Activated T-cell treated with anti-CD3 and anti-CD28 coated beads, Interleukin-2, amount 50 U/mL, for 72 hours (primary cell): ENCODE results near the gene AGPAT3. TPM values are rescaled to one million over a fixed set of nuclear protein-coding genes. Genes with fewer than 3 reads are reported as not detected.

Source experiments
- ATAC-seq, 2 donors: fragments of 150-1000 bp; cut with Tn5 transposase; replicated peaks in 1 of 2; 2 replicates each; pipeline ENCODE4 v1.10.0; 2021; ENCODE audit warnings: moderate library complexity in 2 of 2, mild to moderate bottlenecking in 1 of 2
- DNase-seq, 2 donors: peaks; one replicate each; pipeline ENCODE4 v3.0.0; 2021 to 2022; ENCODE audit warnings: mixed read lengths in 1 of 2
- H3K27ac Mint-ChIP-seq: one replicate; pipeline ENCODE4 v1.8.0; 2022; ENCODE audit warnings: mild to moderate bottlenecking, moderate library complexity, mixed read lengths
- H3K27me3 Mint-ChIP-seq: one replicate; pipeline ENCODE4 v1.8.0; 2022; ENCODE audit warnings: low read depth, mixed read lengths
- H3K36me3 Mint-ChIP-seq, 2 donors: one replicate each; pipeline ENCODE4 v1.8.0; 2022; ENCODE audit warnings: mixed read lengths in 2 of 2, mild to moderate bottlenecking in 1 of 2; ENCODE audit not compliant: insufficient read depth in 2 of 2
- H3K4me1 Mint-ChIP-seq: one replicate; pipeline ENCODE4 v1.8.0; 2022; ENCODE audit warnings: low read depth, mixed read lengths
- H3K4me3 Mint-ChIP-seq, 2 donors: one replicate each; pipeline ENCODE4 v1.8.0; 2022; ENCODE audit warnings: mild to moderate bottlenecking in 2 of 2, mixed read lengths in 2 of 2, moderate library complexity in 2 of 2
- H3K9me3 Mint-ChIP-seq, 2 donors: one replicate each; pipeline ENCODE4 v1.8.0; 2022; ENCODE audit warnings: mixed read lengths in 2 of 2
- total RNA-seq, 2 donors: library from RNA; stranded (reverse); gene quantifications; one replicate each; pipeline ENCODE4 v1.2.3, GENCODE V29; 2022

Gene AGPAT3
- total RNA-seq, 2 donors from 2014 or later = 86.1 to 87.1 TPM

GRCh38 chr21:43825936-43826622 lies 38.9 kb upstream of the AGPAT3 start:
- Mint-ChIP-seq H3K27me3 (peaks cover 23% of the 10 kb centered on the region), H3K4me1 (no peaks in the 10 kb centered on the region), H3K27ac (no peak overlapping the region), H3K4me3 (no peak overlapping the region), H3K9me3 (no peaks in the 10 kb centered on the region), H3K36me3 (no peaks in the 10 kb centered on the region)
- DNase-seq = no peak
- ATAC-seq = peak in 1 of 2 donors; percentile 62

GRCh38 chr21:43826623-43826974 lies 38.4 kb upstream of the AGPAT3 start:
- Mint-ChIP-seq H3K36me3 (no peaks in the 10 kb centered on the region), H3K4me3 (no peak overlapping the region), H3K27ac (no peak overlapping the region), H3K27me3 (peaks cover 23% of the 10 kb centered on the region), H3K9me3 (no peaks in the 10 kb centered on the region), H3K4me1 (no peaks in the 10 kb centered on the region)
- no peak for DNase-seq
- no peak for ATAC-seq

- no peaks in the 10 kb centered on the region for H3K36me3 Mint-ChIP-seq
- peak in 1 of 2 donors; percentile 15 for ATAC-seq
- no peak overlapping the region for H3K4me3 Mint-ChIP-seq
- peaks cover 23% of the 10 kb centered on the region for H3K27me3 Mint-ChIP-seq
- H3K27ac Mint-ChIP-seq = no peak overlapping the region
- H3K9me3 Mint-ChIP-seq = no peaks in the 10 kb centered on the region
- DNase-seq = no peak
- no peaks in the 10 kb centered on the region for H3K4me1 Mint-ChIP-seq
Observed at GRCh38 chr21:43827015-43827611, 37.9 kb upstream of the AGPAT3 start.

GRCh38 chr21:43829161-43829560 lies 35.9 kb upstream of the AGPAT3 start:
- ATAC-seq = no peak
- no peaks in the 10 kb centered on the region for H3K9me3 Mint-ChIP-seq
- no peak overlapping the region for H3K4me3 Mint-ChIP-seq
- no peak for DNase-seq
- H3K27ac Mint-ChIP-seq = no peak overlapping the region
- peaks cover 0 to 2% of the 10 kb centered on the region in 2 donors for H3K36me3 Mint-ChIP-seq
- H3K27me3 Mint-ChIP-seq = peaks cover 40% of the 10 kb centered on the region
- no peaks in the 10 kb centered on the region for H3K4me1 Mint-ChIP-seq

GRCh38 chr21:43829575-43830119 lies 35.4 kb upstream of the AGPAT3 start:
- Mint-ChIP-seq H3K27me3 (peaks cover 45% of the 10 kb centered on the region), H3K27ac (no peak overlapping the region), H3K4me1 (peaks cover 3% of the 10 kb centered on the region), H3K4me3 (no peak overlapping the region), H3K36me3 (peaks cover 0 to 2% of the 10 kb centered on the region in 2 donors), H3K9me3 (no peaks in the 10 kb centered on the region)
- no peak for ATAC-seq
- DNase-seq = no peak

GRCh38 chr21:43832158-43832550 lies 32.9 kb upstream of the AGPAT3 start:
- Mint-ChIP-seq H3K27ac (no peak overlapping the region), H3K27me3 (peaks cover 69% of the 10 kb centered on the region), H3K36me3 (peaks cover 0 to 2% of the 10 kb centered on the region in 2 donors), H3K4me3 (no peak overlapping the region), H3K9me3 (no peaks in the 10 kb centered on the region), H3K4me1 (peaks cover 11% of the 10 kb centered on the region)
- ATAC-seq (no peak), DNase-seq (no peak)

- Mint-ChIP-seq H3K4me1 (peaks cover 11% of the 10 kb centered on the region), H3K36me3 (peaks cover 0 to 2% of the 10 kb centered on the region in 2 donors), H3K4me3 (no peak overlapping the region), H3K9me3 (no peaks in the 10 kb centered on the region), H3K27ac (no peak overlapping the region), H3K27me3 (peaks cover 74% of the 10 kb centered on the region)
- ATAC-seq = no peak
- DNase-seq = no peak
Observed at GRCh38 chr21:43832648-43833047, 32.4 kb upstream of the AGPAT3 start.

- Mint-ChIP-seq H3K9me3 (no peaks in the 10 kb centered on the region), H3K4me1 (peaks cover 22% of the 10 kb centered on the region), H3K27ac (no peak overlapping the region), H3K4me3 (no peak overlapping the region), H3K27me3 (peaks cover 67% of the 10 kb centered on the region), H3K36me3 (peaks cover 0 to 2% of the 10 kb centered on the region in 2 donors)
- DNase-seq (no peak), ATAC-seq (no peak)
Observed at GRCh38 chr21:43834146-43834905, 30.7 kb upstream of the AGPAT3 start.

- Mint-ChIP-seq H3K4me3 (no peak overlapping the region), H3K27me3 (peaks cover 59% of the 10 kb centered on the region), H3K9me3 (no peaks in the 10 kb centered on the region), H3K4me1 (peaks cover 24% of the 10 kb centered on the region), H3K36me3 (peaks cover 0 to 2% of the 10 kb centered on the region in 2 donors), H3K27ac (no peak overlapping the region)
- no peak for ATAC-seq
- no peak for DNase-seq
Observed at GRCh38 chr21:43835050-43835449, 30.0 kb upstream of the AGPAT3 start.

- Mint-ChIP-seq H3K4me1 (peaks cover 26% of the 10 kb centered on the region), H3K9me3 (no peaks in the 10 kb centered on the region), H3K36me3 (peaks cover 0 to 2% of the 10 kb centered on the region in 2 donors), H3K27me3 (peaks cover 58% of the 10 kb centered on the region), H3K27ac (no peak overlapping the region), H3K4me3 (no peak overlapping the region)
- DNase-seq (no peak), ATAC-seq (no peak)
Observed at GRCh38 chr21:43835861-43836260, 29.2 kb upstream of the AGPAT3 start.

GRCh38 chr21:43836616-43837015 lies 28.4 kb upstream of the AGPAT3 start:
- Mint-ChIP-seq H3K4me3 (no peak overlapping the region), H3K9me3 (no peaks in the 10 kb centered on the region), H3K27ac (no peak overlapping the region), H3K4me1 (peaks cover 26% of the 10 kb centered on the region), H3K36me3 (peaks cover 0 to 2% of the 10 kb centered on the region in 2 donors), H3K27me3 (peaks cover 58% of the 10 kb centered on the region)
- DNase-seq = no peak
- ATAC-seq = no peak

GRCh38 chr21:43840259-43840658 lies 24.8 kb upstream of the AGPAT3 start:
- peaks cover 43% of the 10 kb centered on the region for H3K4me1 Mint-ChIP-seq
- H3K27me3 Mint-ChIP-seq = peaks cover 30% of the 10 kb centered on the region
- H3K36me3 Mint-ChIP-seq = peaks cover 0 to 3% of the 10 kb centered on the region in 2 donors

GRCh38 chr21:43842742-43843141 lies 22.3 kb upstream of the AGPAT3 start:
- peak; percentile 64 to 67 for ATAC-seq
- H3K4me3 Mint-ChIP-seq = peak overlapping the region; percentile 65 to 67
- peak overlapping the region; percentile 23 for H3K27ac Mint-ChIP-seq

More at GRCh38 chr21:43840259-43840658, 24.8 kb upstream of the AGPAT3 start:
- Mint-ChIP-seq H3K27ac (no peak overlapping the region), H3K9me3 (no peaks in the 10 kb centered on the region), H3K4me3 (no peak overlapping the region)
- ATAC-seq (no peak), DNase-seq (no peak)

More at GRCh38 chr21:43842742-43843141, 22.3 kb upstream of the AGPAT3 start:
- no peaks in the 10 kb centered on the region for H3K9me3 Mint-ChIP-seq
- H3K27me3 Mint-ChIP-seq = peaks cover 6% of the 10 kb centered on the region
- H3K36me3 Mint-ChIP-seq = peaks cover 0 to 3% of the 10 kb centered on the region in 2 donors
- no peak for DNase-seq
- peaks cover 41% of the 10 kb centered on the region for H3K4me1 Mint-ChIP-seq
